ENCODE data around the gene KCNH2. TPM values are rescaled to one million over a fixed set of nuclear protein-coding genes. Genes with fewer than 3 reads are reported as not detected.

Gene KCNH2
- polyA plus RNA-seq, 3 donors: not detected

DNA sequence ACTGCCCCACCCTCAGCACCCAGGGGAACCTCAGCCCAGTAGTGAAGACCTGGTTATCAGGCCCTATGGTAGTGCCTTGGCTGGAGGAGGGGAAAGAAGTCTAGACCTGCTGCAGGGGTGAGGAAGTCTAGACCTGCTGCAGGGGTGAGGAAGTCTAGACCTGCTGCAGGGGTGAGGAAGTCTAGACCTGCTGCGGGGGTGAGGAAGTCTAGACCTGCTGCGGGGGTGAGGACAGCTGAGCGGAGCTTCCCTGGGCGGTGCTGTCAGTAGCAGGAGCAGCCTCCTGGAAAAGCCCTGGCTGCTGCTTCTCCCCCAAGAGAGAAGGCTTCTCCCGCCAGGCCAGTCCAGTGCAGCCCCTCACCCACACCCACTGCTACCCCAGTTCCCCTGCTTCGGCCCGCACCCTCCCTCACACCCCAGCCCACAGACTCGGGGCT, 19.0 kb upstream of the KCNH2 start:
- H3K27ac ChIP-seq (ENCODE audit: low read depth in 1 of 2, low read length in 2 of 2): no peak overlapping the region
- peak overlapping the region; percentile 58 for H3K4me2 ChIP-seq (replicated peaks; ENCODE audit: extremely low read depth, low read length, poor library complexity, severe bottlenecking)
- Mint-ChIP-seq H3K9me3 (peaks cover 0 to 2% (median 0%) of the 10 kb centered on the region in 7 donors), H3K4me3 (peak overlapping the region in 1 of 2 donors; percentile 65), H3K4me1 (peaks cover 32% of the 10 kb centered on the region), H3K27ac (no peak overlapping the region), H3K27me3 (ENCODE audit: low read depth in 3 of 3) (peaks cover 19 to 36% (median 21%) of the 10 kb centered on the region in 3 donors), H3K36me3 (no peaks in the 10 kb centered on the region)
- H3K4me3 ChIP-seq (replicated peaks in 1 of 3; ENCODE audit: low read depth in 2 of 3, low read length in 3 of 3): peak overlapping the region in 1 of 3 experiments; percentile 46
- no peaks in the 10 kb centered on the region for H4K20me1 ChIP-seq (ENCODE audit: insufficient read depth, low read length)
- no peaks in the 10 kb centered on the region for H3K79me2 ChIP-seq (ENCODE audit: insufficient read depth, low read length)
- no peaks in the 10 kb centered on the region for H3K36me3 ChIP-seq (replicated peaks in 1 of 2; ENCODE audit: control insufficient read depth in 1 of 2, insufficient read depth in 2 of 2, low read length in 2 of 2)
- peaks cover 21 to 29% of the 10 kb centered on the region in 2 donors for H3K4me1 ChIP-seq (ENCODE audit: control insufficient read depth in 1 of 2, insufficient read depth in 2 of 2, low read length in 2 of 2)
- TF ChIP-seq CTCF (IDR thresholded peaks at IDR 0.05): no peak
- peak overlapping the region; percentile 68 for H2AFZ ChIP-seq (ENCODE audit: insufficient read depth, low read depth, low read length, poor library complexity, severe bottlenecking)
- 59% methylated on average over 4 of the region's 8 CpGs for WGBS (ENCODE audit: insufficient coverage)
- H3K9me3 ChIP-seq (replicated peaks in 1 of 2; ENCODE audit: control insufficient read depth in 1 of 2, insufficient read depth in 1 of 2, low read length in 2 of 2): no peaks in the 10 kb centered on the region
- H3K27me3 ChIP-seq (ENCODE audit: control insufficient read depth in 2 of 2, insufficient read depth in 2 of 2, low read length in 2 of 2): peaks cover 0 to 10% of the 10 kb centered on the region in 2 donors
- H3K9ac ChIP-seq (ENCODE audit: insufficient read depth, low read length, poor library complexity, severe bottlenecking): no peak overlapping the region
- no peak for DNase-seq
- intact Hi-C loops (cut with micrococcal nuclease): no loop called here

DNA sequence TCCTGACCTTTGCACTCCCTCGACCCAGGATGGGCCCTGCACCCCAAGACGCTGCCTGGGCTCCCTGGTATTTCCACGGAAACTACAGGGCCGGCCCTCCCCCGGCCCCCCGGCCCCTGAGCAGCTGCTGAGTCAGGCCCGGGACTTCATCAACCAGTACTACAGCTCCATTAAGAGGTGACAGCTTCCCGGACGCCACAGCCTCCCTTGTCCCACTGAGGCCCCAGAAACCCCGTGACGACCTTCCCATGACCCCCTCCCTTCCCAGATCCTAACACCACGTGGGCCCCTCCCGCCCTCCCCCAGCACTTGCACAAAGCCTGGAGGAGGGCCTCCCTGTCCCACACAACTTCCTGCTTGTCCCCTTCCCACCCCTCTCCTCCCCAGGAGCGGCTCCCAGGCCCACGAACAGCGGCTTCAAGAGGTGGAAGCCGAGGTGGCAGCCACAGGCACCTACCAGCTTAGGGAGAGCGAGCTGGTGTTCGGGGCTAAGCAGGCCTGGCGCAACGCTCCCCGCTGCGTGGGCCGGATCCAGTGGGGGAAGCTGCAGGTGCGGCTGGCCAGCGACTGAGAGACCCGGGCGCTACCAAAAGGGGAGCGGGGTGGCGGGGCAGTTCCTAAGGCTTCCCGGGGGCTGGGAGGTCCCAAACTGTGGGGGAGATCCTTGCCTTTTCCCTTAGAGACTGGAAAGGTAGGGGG, 18.4 kb upstream of the KCNH2 start:
- H3K9me3 Mint-ChIP-seq: peaks cover 0 to 5% (median 1%) of the 10 kb centered on the region in 7 donors
- H4K20me1 ChIP-seq (ENCODE audit: insufficient read depth, low read length): no peaks in the 10 kb centered on the region
- no peaks in the 10 kb centered on the region for H3K36me3 Mint-ChIP-seq
- peak overlapping the region in 2 of 7 donors; percentile 40 to 53 for H3K27ac Mint-ChIP-seq
- H3K4me2 ChIP-seq (replicated peaks; ENCODE audit: extremely low read depth, low read length, poor library complexity, severe bottlenecking): peak overlapping the region; percentile 58
- peak overlapping the region; percentile 68 for H2AFZ ChIP-seq (ENCODE audit: insufficient read depth, low read depth, low read length, poor library complexity, severe bottlenecking)
- 1% methylated on average over 29 of the region's 31 CpGs for WGBS (ENCODE audit: insufficient coverage)
- DNase-seq: peak in 1 of 3 donors; percentile 48
- peak overlapping the region in 1 of 2 donors; percentile 65 for H3K4me3 Mint-ChIP-seq
- H3K4me1 ChIP-seq (ENCODE audit: control insufficient read depth in 1 of 2, insufficient read depth in 2 of 2, low read length in 2 of 2): peaks cover 21 to 29% of the 10 kb centered on the region in 2 donors
- H3K27me3 ChIP-seq (ENCODE audit: control insufficient read depth in 2 of 2, insufficient read depth in 2 of 2, low read length in 2 of 2): peaks cover 0 to 10% of the 10 kb centered on the region in 2 donors
- H3K9me3 ChIP-seq (replicated peaks in 1 of 2; ENCODE audit: control insufficient read depth in 1 of 2, insufficient read depth in 1 of 2, low read length in 2 of 2): no peaks in the 10 kb centered on the region
- no peak overlapping the region for H3K9ac ChIP-seq (ENCODE audit: insufficient read depth, low read length, poor library complexity, severe bottlenecking)
- intact Hi-C loops (cut with micrococcal nuclease): no loop called here
- H3K4me3 ChIP-seq (replicated peaks in 1 of 3; ENCODE audit: low read depth in 2 of 3, low read length in 3 of 3): peak overlapping the region in 1 of 3 experiments; percentile 46
- no peak overlapping the region for H3K27ac ChIP-seq (ENCODE audit: low read depth in 1 of 2, low read length in 2 of 2)
- H3K36me3 ChIP-seq (replicated peaks in 1 of 2; ENCODE audit: control insufficient read depth in 1 of 2, insufficient read depth in 2 of 2, low read length in 2 of 2): no peaks in the 10 kb centered on the region
- no peak for TF ChIP-seq CTCF (IDR thresholded peaks at IDR 0.05)
- peaks cover 19 to 34% (median 19%) of the 10 kb centered on the region in 3 donors for H3K27me3 Mint-ChIP-seq (ENCODE audit: low read depth in 3 of 3)
- H3K4me1 Mint-ChIP-seq: peaks cover 32% of the 10 kb centered on the region
- H3K79me2 ChIP-seq (ENCODE audit: insufficient read depth, low read length): no peaks in the 10 kb centered on the region
